Neural progenitor cell (in vitro differentiated cells): Measurements from ENCODE around the gene HAVCR1.

ENCODE experiments used
- CTCF ChIP-seq: fragments of 200-600 bp; sonication (generic); IDR thresholded peaks from 2 replicates; pipeline ENCODE4 v1.5.1; 2017; ENCODE audit warnings: antibody characterized with exemption, mild to moderate bottlenecking
- EZH2 ChIP-seq: fragments of 200-600 bp; sonication (generic); IDR thresholded peaks from 2 replicates; pipeline ENCODE4 v1.6.1; 2017; ENCODE audit warnings: antibody characterized with exemption, mild to moderate bottlenecking, moderate library complexity
- EZH2phosphoT487 ChIP-seq: fragments of 200-600 bp; sonication (generic); IDR thresholded peaks from 2 replicates; pipeline ENCODE4 v1.6.1; 2017; ENCODE audit warnings: antibody characterized with exemption

GRCh38 chr5:157088342-157088990, 29.6 kb upstream of the HAVCR1 start:
- TF ChIP-seq CTCF: no peak
- no peak for TF ChIP-seq EZH2
- TF ChIP-seq EZH2phosphoT487: no peak
